GM12878 (cell line): ENCODE measurements around the gene DENND1A. TPM values are rescaled to one million over a fixed set of nuclear protein-coding genes. Genes with fewer than 3 reads are reported as not detected.
A peak's percentile ranks its signal among the peaks of the same experiment; 100 is the strongest.

ENCODE experiments used
- ATAC-seq: fragments of 200-7000 bp; cut with Tn5 transposase; 3 replicates; pipeline ENCODE4 v1.9.1; 2020; ENCODE audit warnings: mild to moderate bottlenecking, moderate library complexity
- BruUV-seq: library from RNA; stranded (reverse); fragments of 400-500 nt; replicated peaks from 2 replicates; lab custom pipeline; 2021; lab: Mats Ljungman, UMichigan
- CTCF ChIA-PET: fragments of 300-600 bp; sonication (Branson Sonifier 250); formaldehyde crosslinking; extraction: SDS; loops from one replicate; lab custom pipeline; 2021; ENCODE audit warnings: inconsistent platforms; lab: Yijun Ruan, JAX
- POLR2A ChIA-PET: fragments of 350-600 bp; formaldehyde crosslinking; extraction: SDS; loops from one replicate; lab custom pipeline; 2021; ENCODE audit warnings: inconsistent platforms; lab: Charles Lee
- RAD21 ChIA-PET: fragments of 300-600 bp; sonication (Branson Sonifier 250); formaldehyde crosslinking; loops from one replicate; lab custom pipeline; 2023; ENCODE audit warnings: antibody characterized with exemption; ENCODE audit not compliant: unreplicated experiment; lab: Charles Lee
- SMC1A ChIA-PET: fragments of 300-600 bp; sonication (Branson Sonifier 250); formaldehyde crosslinking; loops from one replicate; lab custom pipeline; 2023; ENCODE audit not compliant: unreplicated experiment, uncharacterized antibody; lab: Charles Lee
- DNase-seq: peaks from one replicate; pipeline ENCODE4 v3.0.0-alpha.2; 2011; ENCODE audit warnings: low read depth, low spot score
- FAIRE-seq: peaks from 3 replicates; lab custom pipeline; 2011; peaks lifted over from hg19 to GRCh38; lab: Jason Lieb, UNC
- H2AFZ ChIP-seq: 2 replicates; pipeline ENCODE4 v1.6.0; 2011; ENCODE audit warnings: low read depth, low read length, control low read depth; ENCODE audit not compliant: control insufficient read depth
- H3K27ac ChIP-seq: 2 replicates; pipeline ENCODE4 v1.5.1; 2011; ENCODE audit warnings: control low read depth; ENCODE audit not compliant: control insufficient read depth, insufficient read depth
- H3K27me3 ChIP-seq, 2 experiments: replicated peaks in 1 of 2; 2 replicates each; pipeline versions ENCODE4 v1.6.0 to v1.6.1; 2011; ENCODE audit warnings: low read length in 1 of 2; ENCODE audit not compliant: control insufficient read depth in 2 of 2, insufficient read depth in 2 of 2
- H3K36me3 ChIP-seq, 2 experiments: 2 replicates each; pipeline ENCODE4 v1.5.1; 2011; ENCODE audit warnings: low read length in 1 of 2; ENCODE audit not compliant: control insufficient read depth in 2 of 2, insufficient read depth in 2 of 2
- H3K4me1 ChIP-seq: 2 replicates; pipeline ENCODE4 v1.6.1; 2011; ENCODE audit warnings: mild to moderate bottlenecking, low read length, moderate library complexity, mixed read lengths; ENCODE audit not compliant: control insufficient read depth, insufficient read depth
- H3K4me2 ChIP-seq: 2 replicates; pipeline ENCODE4 v1.6.0; 2011; ENCODE audit warnings: control low read depth; ENCODE audit not compliant: control insufficient read depth, insufficient read depth
- H3K4me3 ChIP-seq: fragments of 200-600 bp; sonication (generic); 2 replicates; pipeline ENCODE4 v1.5.1; 2016
- H3K79me2 ChIP-seq: 2 replicates; pipeline ENCODE4 v1.6.0; 2011; ENCODE audit warnings: low read length; ENCODE audit not compliant: control insufficient read depth, insufficient read depth
- H3K9ac ChIP-seq: 2 replicates; pipeline ENCODE4 v1.8.0; 2011; ENCODE audit warnings: low read length, control low read depth, mixed read lengths; ENCODE audit not compliant: control insufficient read depth, insufficient read depth
- H3K9me3 ChIP-seq: replicated peaks from 3 replicates; pipeline ENCODE4 v1.5.1; 2011; ENCODE audit warnings: mild to moderate bottlenecking, low read length; ENCODE audit not compliant: control insufficient read depth, insufficient read depth
- H4K20me1 ChIP-seq: 2 replicates; pipeline ENCODE4 v1.6.0; 2011; ENCODE audit not compliant: control insufficient read depth, insufficient read depth
- BCL11A ChIP-seq: IDR thresholded peaks from 2 replicates; pipeline ENCODE4 v1.6.1; 2011; ENCODE audit warnings: low read depth, low read length
- EED ChIP-seq: sonication (generic); IDR thresholded peaks from 2 replicates; pipeline ENCODE4 v1.6.1; 2016; ENCODE audit warnings: antibody characterized with exemption, low read depth
- EZH2 ChIP-seq: IDR thresholded peaks from 2 replicates; pipeline ENCODE4 v1.6.1; 2012; ENCODE audit warnings: low read depth, mild to moderate bottlenecking, control low read depth, inconsistent platforms, low read length, borderline replicate concordance; ENCODE audit not compliant: control insufficient read depth
- JUND ChIP-seq: IDR thresholded peaks from 2 replicates; pipeline ENCODE4 v1.6.1; 2012; ENCODE audit warnings: low read depth, mild to moderate bottlenecking, low read length, improper control_type of control experiment, moderate library complexity
- KLF5 ChIP-seq: fragments of 450-650 bp; IDR thresholded peaks from 2 replicates; pipeline ENCODE4 v1.6.1; 2014; ENCODE audit warnings: mild to moderate bottlenecking; ENCODE audit not compliant: partially characterized antibody
- NFYA ChIP-seq: IDR thresholded peaks from 2 replicates; pipeline ENCODE4 v1.6.1; 2011; ENCODE audit warnings: low read depth, mild to moderate bottlenecking, low read length, improper control_type of control experiment, borderline replicate concordance
- SIX5 ChIP-seq: IDR thresholded peaks from 2 replicates; pipeline ENCODE4 v1.6.1; 2011; ENCODE audit warnings: mild to moderate bottlenecking, low read depth, low read length, moderate library complexity; ENCODE audit not compliant: severe bottlenecking
- SMAD1 ChIP-seq: fragments of 450-650 bp; IDR thresholded peaks from 2 replicates; pipeline ENCODE4 v1.6.1; 2018; ENCODE audit warnings: mild to moderate bottlenecking, low read depth; ENCODE audit not compliant: partially characterized antibody
- SPI1 ChIP-seq: IDR thresholded peaks from 2 replicates; pipeline ENCODE4 v1.6.1; 2011; ENCODE audit warnings: low read depth, mild to moderate bottlenecking, low read length, moderate library complexity, borderline replicate concordance; ENCODE audit not compliant: insufficient read depth
- STAT1 ChIP-seq: fragments of 450-650 bp; conservative IDR thresholded peaks from 2 replicates; pipeline ENCODE4 v1.6.1; 2014; ENCODE audit warnings: antibody characterized with exemption, mild to moderate bottlenecking
- WRNIP1 ChIP-seq: IDR thresholded peaks from 2 replicates; pipeline ENCODE4 v1.6.1; 2011; ENCODE audit warnings: low read depth, low read length, improper control_type of control experiment, borderline replicate concordance
- WGBS: methylation state at CpG from one replicate; pipeline ENCODE4 v1.1.6; 2016; ENCODE audit warnings: low lambda C conversion rate; ENCODE audit not compliant: insufficient replicate concordance, insufficient coverage; ENCODE audit errors: missing lambda C conversion rate; 5-methylcytosine and 5-hydroxymethylcytosine counted together
- in situ Hi-C: fragments of 300-500 bp; cut with MboI; formaldehyde crosslinking; loops from 9 replicates; pipeline ENCODE4 v1.14.3; 2018; ENCODE audit warnings: mixed read lengths
- intact Hi-C: fragments of 100-400 bp; cut with micrococcal nuclease; formaldehyde crosslinking; loops from one replicate; pipeline ENCODE4 v1.14.2; 2022; ENCODE audit not compliant: unreplicated experiment
- polyA plus RNA-seq, 11 experiments: library from polyadenylated mRNA; depleted of rRNA in 4 of 11; unstranded in 6 of 11; stranded (reverse) in 5 of 11; fragments of >200 nt; fragmentation: Nextera tagmentation in 4 of 11; fragmentation: Illumina TruSeq in 1 of 11; extraction: Ambion mirVana in 4 of 11; extraction: Trizol in 1 of 11; gene quantifications; 1 replicate in 1 of 11; 2 replicates in 10 of 11; pipeline versions ENCODE4 v1.2.1 to v1.2.3, GENCODE V29; 2011 to 2016; ENCODE audit warnings: inconsistent platforms in 2 of 11, missing spikeins in 2 of 11, low read depth in 1 of 11
- total RNA-seq, 4 experiments: library from RNA; depleted of rRNA in 3 of 4; stranded (reverse); fragments of >200 nt in 3 of 4; fragmentation: Illumina TruSeq in 1 of 4; extraction: Trizol in 1 of 4; gene quantifications; 2 replicates each; pipeline versions ENCODE4 v1.2.1 to v1.2.3, GENCODE V29; 2013 to 2021
- TF ChIP-seq, protein P1 (sequence below): fragments of 450-650 bp; IDR thresholded peaks from 2 replicates; pipeline ENCODE4 v1.6.1; 2016; ENCODE audit warnings: mild to moderate bottlenecking
- TF ChIP-seq, protein P2 (sequence below): fragments of 450-650 bp; conservative IDR thresholded peaks from 2 replicates; pipeline ENCODE4 v1.6.1; 2017; ENCODE audit warnings: mild to moderate bottlenecking, moderate library complexity

DENND1A gene
- total and polyA plus RNA-seq, 10 of the 15 experiments (the other 5 are each of a cell fraction or from before 2014, with no cell fraction given) = 14.1 to 48.6 (median 35.2) TPM

DNA sequence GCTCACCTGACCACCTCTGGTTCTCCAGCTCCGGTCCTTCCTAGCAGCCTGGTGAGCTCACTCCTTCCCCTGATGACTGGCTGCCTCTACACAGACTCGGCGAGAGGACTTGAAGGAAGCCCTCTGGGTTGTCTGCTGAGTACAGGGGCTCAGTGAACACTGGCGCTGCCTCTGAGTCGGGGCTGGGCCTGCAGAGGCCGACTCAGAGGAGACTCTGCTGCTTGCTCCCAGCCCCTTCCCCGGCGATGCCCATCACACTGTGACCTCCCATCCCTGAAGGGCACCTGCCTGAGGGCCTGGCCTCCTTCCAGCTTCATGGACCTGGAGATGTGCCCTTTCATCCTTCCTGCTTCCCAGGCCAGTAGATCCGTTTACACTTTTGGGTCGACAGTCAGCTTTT lies 551.9 kb downstream of the DENND1A start (continued):
- TF ChIP-seq, protein P1, sequence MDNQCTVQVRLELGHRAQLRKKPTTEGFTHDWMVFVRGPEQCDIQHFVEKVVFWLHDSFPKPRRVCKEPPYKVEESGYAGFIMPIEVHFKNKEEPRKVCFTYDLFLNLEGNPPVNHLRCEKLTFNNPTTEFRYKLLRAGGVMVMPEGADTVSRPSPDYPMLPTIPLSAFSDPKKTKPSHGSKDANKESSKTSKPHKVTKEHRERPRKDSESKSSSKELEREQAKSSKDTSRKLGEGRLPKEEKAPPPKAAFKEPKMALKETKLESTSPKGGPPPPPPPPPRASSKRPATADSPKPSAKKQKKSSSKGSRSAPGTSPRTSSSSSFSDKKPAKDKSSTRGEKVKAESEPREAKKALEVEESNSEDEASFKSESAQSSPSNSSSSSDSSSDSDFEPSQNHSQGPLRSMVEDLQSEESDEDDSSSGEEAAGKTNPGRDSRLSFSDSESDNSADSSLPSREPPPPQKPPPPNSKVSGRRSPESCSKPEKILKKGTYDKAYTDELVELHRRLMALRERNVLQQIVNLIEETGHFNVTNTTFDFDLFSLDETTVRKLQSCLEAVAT = no peak
- TF ChIP-seq NFYA (no peak), SIX5 (no peak), WRNIP1 (no peak), SMAD1 (no peak)

DNA sequence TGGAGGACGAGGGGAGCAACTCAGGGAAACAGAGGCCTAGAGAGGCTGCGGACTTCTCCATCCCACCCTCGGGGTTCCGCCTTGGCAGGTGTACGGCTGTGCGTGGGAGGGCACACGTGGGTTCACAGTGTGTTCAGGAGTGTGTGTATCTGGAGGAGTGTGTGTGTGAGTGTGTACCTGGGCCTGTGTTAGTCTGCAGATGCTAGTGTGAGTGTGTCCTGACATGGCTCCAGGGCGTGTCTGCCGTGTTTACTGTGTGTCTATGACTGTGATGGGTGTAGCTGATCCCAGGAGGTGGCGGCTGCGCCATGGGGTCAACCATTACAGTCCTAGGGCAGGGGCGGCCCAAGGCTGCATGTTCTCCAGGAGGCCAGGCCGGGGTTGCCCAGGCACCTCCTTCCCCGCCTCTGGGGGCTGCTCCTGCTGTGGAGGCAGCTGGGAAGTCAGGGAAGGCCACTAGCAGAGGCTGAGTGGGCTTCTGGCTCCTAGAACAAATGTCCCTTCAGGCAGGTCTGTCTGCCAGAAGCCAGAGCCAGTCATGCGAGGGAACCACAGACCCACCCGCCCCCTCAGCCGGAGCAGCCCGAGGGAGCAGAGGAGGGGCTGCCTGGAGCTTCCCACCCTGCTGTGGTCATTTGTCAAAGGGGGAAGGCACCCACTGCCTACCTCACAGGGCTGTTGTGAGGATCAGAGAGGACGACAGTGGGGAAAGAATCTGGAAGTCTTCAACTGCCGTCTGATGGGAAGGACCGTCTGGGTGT lies 552.5 kb downstream of the DENND1A start:
- CTCF ChIA-PET = interaction anchor here (1.0 kb wide), 2 partner anchors 21 to 664 kb away, joined by 3 read pairs; no protein-coding TSS in a partner anchor

More for the DNA sequence above, 552.5 kb downstream of the DENND1A start:
- intact Hi-C loops = no loop called here
- Histone ChIP-seq H3K79me2 (no peaks in the 10 kb centered on the region), H3K9me3 (no peaks in the 10 kb centered on the region), H3K4me2 (no peak overlapping the region), H4K20me1 (no peaks in the 10 kb centered on the region), H3K4me3 (no peak overlapping the region), H3K36me3 (no peaks in the 10 kb centered on the region; a peak in 1 of 4 replicates), H3K27me3 (peaks cover 0 to 6% of the 10 kb centered on the region in 2 experiments; a peak in 2 of 4 replicates), H3K27ac (no peak overlapping the region), H2AFZ (no peak overlapping the region), H3K9ac (no peak overlapping the region), H3K4me1 (no peaks in the 10 kb centered on the region)
- BruUV-seq = no TSS peak
- ChIA-PET SMC1A (no interaction called here), RAD21 (no interaction called here), POLR2A (no interaction called here)
- WGBS = 31% methylated on average over 21 of the region's 21 CpGs
- no peak for TF ChIP-seq EED
- no peak for TF ChIP-seq KLF5
- no peak for TF ChIP-seq BCL11A
- TF ChIP-seq STAT1 = no peak
- no peak for TF ChIP-seq EZH2
- TF ChIP-seq, protein P2, sequence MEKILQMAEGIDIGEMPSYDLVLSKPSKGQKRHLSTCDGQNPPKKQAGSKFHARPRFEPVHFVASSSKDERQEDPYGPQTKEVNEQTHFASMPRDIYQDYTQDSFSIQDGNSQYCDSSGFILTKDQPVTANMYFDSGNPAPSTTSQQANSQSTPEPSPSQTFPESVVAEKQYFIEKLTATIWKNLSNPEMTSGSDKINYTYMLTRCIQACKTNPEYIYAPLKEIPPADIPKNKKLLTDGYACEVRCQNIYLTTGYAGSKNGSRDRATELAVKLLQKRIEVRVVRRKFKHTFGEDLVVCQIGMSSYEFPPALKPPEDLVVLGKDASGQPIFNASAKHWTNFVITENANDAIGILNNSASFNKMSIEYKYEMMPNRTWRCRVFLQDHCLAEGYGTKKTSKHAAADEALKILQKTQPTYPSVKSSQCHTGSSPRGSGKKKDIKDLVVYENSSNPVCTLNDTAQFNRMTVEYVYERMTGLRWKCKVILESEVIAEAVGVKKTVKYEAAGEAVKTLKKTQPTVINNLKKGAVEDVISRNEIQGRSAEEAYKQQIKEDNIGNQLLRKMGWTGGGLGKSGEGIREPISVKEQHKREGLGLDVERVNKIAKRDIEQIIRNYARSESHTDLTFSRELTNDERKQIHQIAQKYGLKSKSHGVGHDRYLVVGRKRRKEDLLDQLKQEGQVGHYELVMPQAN = no peak
- TF ChIP-seq JUND = no peak
- TF ChIP-seq SPI1 = no peak
- FAIRE-seq (no peak), DNase-seq (no peak), ATAC-seq (peak; percentile 18)
- in situ Hi-C loops = no loop called here
